ENCODE results near the gene LYG2.

LYG2 gene

GRCh38 chr2:99260184-99260583 is 4.7 kb upstream of the LYG2 start:
- H3K36me3 ChIP-seq (ENCODE audit: insufficient read depth) = no peaks in the 10 kb centered on the region

DNA sequence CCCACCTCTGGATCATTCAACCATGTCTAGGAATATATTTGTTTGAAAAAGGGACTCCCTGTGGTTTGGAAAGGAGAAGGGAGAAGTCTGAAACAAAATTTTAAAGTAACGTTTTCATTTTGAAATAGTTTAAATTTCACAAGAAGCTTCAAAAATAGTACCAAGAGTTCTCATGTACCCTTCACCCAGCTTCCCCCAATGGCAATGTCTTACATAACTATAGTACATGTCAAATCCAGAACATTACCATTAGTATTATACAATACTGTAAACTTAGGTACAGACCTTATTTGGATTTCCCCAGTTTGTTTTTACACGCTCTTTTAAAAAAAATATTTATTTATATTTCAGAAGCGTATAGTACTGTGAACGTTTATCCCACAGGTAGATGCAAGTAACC is 4.0 kb upstream of the LYG2 start:
- H3K4me1 ChIP-seq (ENCODE audit: low read depth, poor library complexity, severe bottlenecking) = no peaks in the 10 kb centered on the region
- no peaks in the 10 kb centered on the region for H3K36me3 ChIP-seq (ENCODE audit: insufficient read depth)
- H3K9ac ChIP-seq = no peak overlapping the region
- no peak overlapping the region for H2AFZ ChIP-seq (ENCODE audit: low read depth)
- H3K27ac ChIP-seq = no peak overlapping the region
- H4K20me1 ChIP-seq (ENCODE audit: insufficient read depth) = no peaks in the 10 kb centered on the region
- no peak overlapping the region for H3K4me2 ChIP-seq
- no peak overlapping the region for H3K4me3 ChIP-seq (IDR thresholded peaks at IDR 0.05; ENCODE audit: insufficient read depth, low read depth, low read length)
- TF ChIP-seq, protein P1, sequence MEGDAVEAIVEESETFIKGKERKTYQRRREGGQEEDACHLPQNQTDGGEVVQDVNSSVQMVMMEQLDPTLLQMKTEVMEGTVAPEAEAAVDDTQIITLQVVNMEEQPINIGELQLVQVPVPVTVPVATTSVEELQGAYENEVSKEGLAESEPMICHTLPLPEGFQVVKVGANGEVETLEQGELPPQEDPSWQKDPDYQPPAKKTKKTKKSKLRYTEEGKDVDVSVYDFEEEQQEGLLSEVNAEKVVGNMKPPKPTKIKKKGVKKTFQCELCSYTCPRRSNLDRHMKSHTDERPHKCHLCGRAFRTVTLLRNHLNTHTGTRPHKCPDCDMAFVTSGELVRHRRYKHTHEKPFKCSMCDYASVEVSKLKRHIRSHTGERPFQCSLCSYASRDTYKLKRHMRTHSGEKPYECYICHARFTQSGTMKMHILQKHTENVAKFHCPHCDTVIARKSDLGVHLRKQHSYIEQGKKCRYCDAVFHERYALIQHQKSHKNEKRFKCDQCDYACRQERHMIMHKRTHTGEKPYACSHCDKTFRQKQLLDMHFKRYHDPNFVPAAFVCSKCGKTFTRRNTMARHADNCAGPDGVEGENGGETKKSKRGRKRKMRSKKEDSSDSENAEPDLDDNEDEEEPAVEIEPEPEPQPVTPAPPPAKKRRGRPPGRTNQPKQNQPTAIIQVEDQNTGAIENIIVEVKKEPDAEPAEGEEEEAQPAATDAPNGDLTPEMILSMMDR (conservative IDR thresholded peaks at IDR 0.05; ENCODE audit: low read depth, low read length) = no peak
- no peaks in the 10 kb centered on the region for H3K27me3 ChIP-seq (ENCODE audit: insufficient read depth, low read depth)
- H3K79me2 ChIP-seq (ENCODE audit: insufficient read depth, low read depth) = no peaks in the 10 kb centered on the region

More at GRCh38 chr2:99260184-99260583, 4.7 kb upstream of the LYG2 start:
- Histone ChIP-seq H3K27me3 (ENCODE audit: insufficient read depth, low read depth) (no peaks in the 10 kb centered on the region), H3K4me3 (IDR thresholded peaks at IDR 0.05; ENCODE audit: insufficient read depth, low read depth, low read length) (no peak overlapping the region), H3K9ac (no peak overlapping the region), H3K4me1 (ENCODE audit: low read depth, poor library complexity, severe bottlenecking) (no peaks in the 10 kb centered on the region), H4K20me1 (ENCODE audit: insufficient read depth) (no peaks in the 10 kb centered on the region), H3K27ac (no peak overlapping the region), H3K79me2 (ENCODE audit: insufficient read depth, low read depth) (no peaks in the 10 kb centered on the region), H3K4me2 (no peak overlapping the region), H2AFZ (ENCODE audit: low read depth) (no peak overlapping the region)
- TF ChIP-seq, protein P1 (conservative IDR thresholded peaks at IDR 0.05; ENCODE audit: low read depth, low read length) = no peak

DNA sequence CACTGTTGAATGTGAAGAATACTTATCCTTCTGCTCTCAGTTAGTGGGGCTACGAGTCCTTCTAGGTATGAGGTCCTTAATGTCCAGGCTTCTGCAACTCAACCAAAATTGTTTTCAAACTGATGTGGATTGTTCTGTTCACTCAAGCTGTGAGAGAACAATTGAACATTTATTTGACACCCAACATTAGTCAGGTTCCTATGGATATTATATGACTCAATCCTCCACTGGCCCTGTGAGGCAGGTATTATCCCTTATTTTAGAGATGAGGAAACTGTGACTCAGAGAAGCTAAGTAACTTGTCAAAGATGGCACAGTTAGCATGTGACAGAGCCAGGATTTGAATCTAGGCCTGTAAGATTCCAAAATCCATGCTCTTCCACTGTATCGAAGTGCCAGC is 1.2 kb upstream of the LYG2 start:
- TF ChIP-seq, protein P1 (conservative IDR thresholded peaks at IDR 0.05; ENCODE audit: low read depth, low read length) = no peak
- no peaks in the 10 kb centered on the region for H4K20me1 ChIP-seq (ENCODE audit: insufficient read depth)
- no peaks in the 10 kb centered on the region for H3K79me2 ChIP-seq (ENCODE audit: insufficient read depth, low read depth)
- no peak overlapping the region for H3K4me2 ChIP-seq
- no peak overlapping the region for H3K9ac ChIP-seq
- no peak overlapping the region for H3K4me3 ChIP-seq (IDR thresholded peaks at IDR 0.05; ENCODE audit: insufficient read depth, low read depth, low read length)
- no peak overlapping the region for H3K27ac ChIP-seq
- no peaks in the 10 kb centered on the region for H3K27me3 ChIP-seq (ENCODE audit: insufficient read depth, low read depth)
- H3K4me1 ChIP-seq (ENCODE audit: low read depth, poor library complexity, severe bottlenecking) = no peaks in the 10 kb centered on the region
- H3K36me3 ChIP-seq (ENCODE audit: insufficient read depth) = no peaks in the 10 kb centered on the region
- H2AFZ ChIP-seq (ENCODE audit: low read depth) = no peak overlapping the region

DNA sequence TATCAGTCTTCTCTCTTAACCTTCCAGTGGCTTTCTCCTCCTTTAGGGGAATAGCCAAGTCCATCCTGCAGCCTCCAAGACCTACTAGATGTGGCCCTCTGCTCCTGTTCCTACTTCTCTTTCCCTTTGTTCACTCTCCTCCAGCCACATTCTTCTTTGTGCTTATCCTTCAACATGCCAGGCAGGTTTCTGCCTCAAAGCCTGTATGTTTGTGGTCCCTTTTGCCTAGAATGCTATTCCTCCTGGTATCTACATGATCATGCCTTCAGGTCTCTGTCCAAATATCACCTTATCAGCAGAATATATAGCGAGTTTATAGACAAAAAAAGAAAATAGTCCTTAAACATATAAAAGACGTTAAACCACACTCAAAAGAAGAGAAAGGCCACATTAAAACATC is 5.5 kb downstream of the LYG2 start:
- TF ChIP-seq, protein P1 (conservative IDR thresholded peaks at IDR 0.05; ENCODE audit: low read depth, low read length) = no peak
- Histone ChIP-seq H3K4me3 (IDR thresholded peaks at IDR 0.05; ENCODE audit: insufficient read depth, low read depth, low read length) (no peak overlapping the region), H3K79me2 (ENCODE audit: insufficient read depth, low read depth) (no peaks in the 10 kb centered on the region), H4K20me1 (ENCODE audit: insufficient read depth) (no peaks in the 10 kb centered on the region), H3K9ac (no peak overlapping the region), H3K27ac (no peak overlapping the region), H3K4me2 (no peak overlapping the region), H3K4me1 (ENCODE audit: low read depth, poor library complexity, severe bottlenecking) (no peaks in the 10 kb centered on the region), H3K36me3 (ENCODE audit: insufficient read depth) (no peaks in the 10 kb centered on the region), H3K27me3 (ENCODE audit: insufficient read depth, low read depth) (no peaks in the 10 kb centered on the region), H2AFZ (ENCODE audit: low read depth) (no peak overlapping the region)

Measured in KMS-11 (cell line).